HG02970 (cell line): Measurements from ENCODE around the gene C1QB.
"Not testable (repeated sequence)": the region's sequence is repeated elsewhere in the genome, so short reads cannot be mapped to it uniquely, and the experiment has no call there.

ENCODE experiments used
- ATAC-seq: cut with Tn5 transposase; IDR thresholded peaks from one replicate; pipeline ENCODE4 v1.9.1; 2021; ENCODE audit warnings: mild to moderate bottlenecking, moderate library complexity, moderate number of reproducible peaks; ENCODE audit not compliant: unreplicated experiment, low FRiP score

C1QB gene

DNA sequence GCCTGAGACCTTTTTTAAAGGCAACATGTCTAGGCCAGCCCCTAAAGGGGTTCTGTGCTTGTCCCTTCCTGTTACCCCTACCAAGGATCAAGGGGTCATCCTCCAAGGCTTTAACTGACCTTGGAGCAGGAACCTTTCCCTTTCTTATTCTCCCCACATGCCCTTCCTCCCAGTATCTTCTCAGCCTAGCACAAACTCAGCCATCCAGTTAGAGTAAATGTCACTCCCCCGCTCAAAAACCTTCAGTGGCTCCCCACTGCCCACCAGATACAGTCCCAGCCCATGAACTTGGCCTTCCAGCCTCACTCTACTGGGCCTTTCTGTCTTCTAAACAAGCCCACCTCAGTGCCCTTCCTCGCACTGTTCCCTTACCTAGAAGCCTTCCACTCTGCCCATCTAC lies 8.8 kb downstream of the C1QB start:
- no peak for ATAC-seq

DNA sequence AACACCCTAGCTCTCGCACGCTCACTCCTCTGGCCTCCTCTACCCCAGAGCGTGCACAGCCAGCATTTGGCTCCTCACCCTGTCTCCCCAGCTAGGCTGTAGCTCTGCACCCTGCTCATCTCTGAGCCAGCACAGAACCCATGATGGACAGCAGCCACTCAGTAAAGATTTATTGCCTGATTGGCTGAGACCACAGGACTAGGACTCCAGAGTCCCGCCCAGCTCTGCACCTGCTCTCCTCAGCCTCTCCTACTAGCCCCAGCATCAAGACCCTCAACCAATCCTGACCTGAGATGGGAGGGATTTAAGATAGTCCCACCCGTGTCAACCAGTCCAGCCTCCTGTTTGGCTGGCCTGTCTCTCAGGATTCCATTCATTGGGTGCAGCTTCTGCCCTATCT lies 9.3 kb downstream of the C1QB start:
- ATAC-seq = no peak

DNA sequence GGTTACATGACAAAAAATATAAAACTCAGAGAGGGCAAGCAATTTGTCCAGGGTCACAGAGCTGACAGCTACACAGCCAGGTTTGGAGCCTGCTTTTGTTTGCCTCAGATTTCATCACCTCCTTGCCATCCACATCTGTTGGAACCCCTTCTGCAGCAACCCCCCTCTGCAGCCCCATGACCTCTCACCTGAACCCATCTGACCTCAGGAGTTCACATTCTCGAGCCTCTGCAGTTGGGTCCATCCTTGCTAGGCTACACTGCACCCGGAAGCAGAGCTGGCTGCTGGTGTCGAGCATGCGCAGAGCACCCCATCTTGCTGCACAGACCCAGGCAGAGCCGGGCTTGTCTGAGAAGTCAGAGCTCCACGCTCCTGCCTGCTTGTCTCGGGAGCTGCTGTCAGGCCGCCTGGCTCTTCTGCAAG lies 10.0 kb downstream of the C1QB start:
- ATAC-seq = no peak

DNA sequence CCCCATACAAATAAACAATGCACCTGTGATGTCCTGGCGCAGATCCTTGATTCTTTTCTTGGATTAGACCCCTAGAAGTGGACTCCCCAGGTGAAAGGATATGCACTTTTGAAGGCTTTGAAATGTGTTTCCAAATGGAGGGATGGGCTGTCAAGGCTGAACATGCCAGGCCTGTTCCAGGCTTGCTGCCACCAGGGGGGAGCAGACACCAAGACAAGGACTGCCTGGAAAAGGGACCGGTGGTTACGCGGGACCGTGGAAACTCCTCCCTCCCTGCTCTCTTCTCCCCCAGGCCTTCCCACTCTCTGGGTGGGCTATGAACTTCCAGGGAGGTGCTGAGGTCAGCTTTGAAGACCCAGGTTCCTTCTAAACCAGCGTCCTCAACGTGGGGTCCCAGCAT lies 12.7 kb downstream of the C1QB start:
- ATAC-seq = no peak

DNA sequence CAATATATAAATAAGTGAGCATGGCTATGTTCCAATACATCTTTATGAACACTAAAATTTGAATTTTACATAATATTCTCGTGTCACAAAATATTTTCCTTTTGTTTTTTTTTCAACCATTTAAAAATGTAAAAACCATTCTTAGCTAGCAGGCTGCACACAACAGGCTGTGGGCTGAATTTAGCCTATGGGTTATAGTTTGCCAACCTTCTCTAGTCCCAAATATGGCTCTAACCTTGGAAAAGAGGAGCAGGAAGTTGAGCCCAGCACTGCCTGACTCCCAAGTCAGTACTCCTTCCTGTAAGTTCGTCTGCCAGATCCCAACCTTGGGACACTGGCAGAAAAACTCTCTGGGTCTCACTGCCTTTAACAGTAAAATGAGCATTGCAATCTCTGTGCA lies 13.4 kb downstream of the C1QB start:
- ATAC-seq = no peak

DNA sequence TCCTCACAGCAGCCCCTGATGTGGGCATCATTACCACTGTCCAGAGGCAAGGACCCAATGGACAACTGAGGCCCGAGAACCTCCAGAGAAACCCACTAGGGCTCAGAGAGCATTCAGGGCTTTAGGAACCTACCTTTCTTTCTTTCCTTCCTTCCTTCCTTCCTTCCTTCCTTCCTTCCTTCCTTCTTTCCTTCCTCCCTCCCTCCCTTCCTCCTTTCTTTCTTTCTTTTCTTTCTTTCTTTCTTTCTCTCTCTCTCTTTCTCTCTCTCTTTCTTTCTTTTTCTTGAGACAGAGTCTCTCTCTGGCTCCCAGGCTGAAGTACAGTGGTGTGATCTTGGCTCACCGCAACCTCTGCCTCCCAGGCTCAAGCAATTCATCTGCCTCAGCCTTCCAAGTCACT lies 15.8 kb downstream of the C1QB start:
- ATAC-seq = not testable (repeated sequence)

DNA sequence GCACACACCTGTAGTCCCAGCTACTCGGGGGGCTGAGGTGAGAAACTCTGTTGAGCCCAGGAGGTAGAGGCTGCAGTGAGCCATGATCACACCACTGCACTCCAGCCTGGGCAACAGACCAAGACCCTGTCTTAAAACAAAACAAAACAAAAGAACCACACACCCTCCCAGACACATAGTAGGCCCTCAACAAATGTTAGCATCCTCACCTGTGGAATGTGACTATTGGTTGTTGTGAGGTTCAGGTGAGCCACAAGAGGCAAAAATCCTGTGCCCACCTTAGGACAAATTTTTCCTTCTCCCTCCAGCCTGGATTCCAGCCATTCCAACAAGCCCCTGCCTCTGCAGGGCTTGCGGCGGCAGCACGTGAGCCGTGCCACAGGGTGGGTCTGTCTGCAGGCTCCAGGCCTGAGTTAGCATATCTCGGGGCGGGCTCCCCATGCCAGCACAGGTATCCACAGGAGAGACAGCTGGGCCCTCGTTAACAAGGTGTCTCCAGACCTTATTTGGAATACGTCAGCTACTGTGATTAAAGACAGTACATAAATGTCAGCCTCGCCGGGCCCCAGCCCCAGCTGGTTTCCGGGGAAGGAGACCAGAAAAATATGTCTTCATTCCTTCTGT lies 17.4 kb downstream of the C1QB start:
- ATAC-seq = no peak

DNA sequence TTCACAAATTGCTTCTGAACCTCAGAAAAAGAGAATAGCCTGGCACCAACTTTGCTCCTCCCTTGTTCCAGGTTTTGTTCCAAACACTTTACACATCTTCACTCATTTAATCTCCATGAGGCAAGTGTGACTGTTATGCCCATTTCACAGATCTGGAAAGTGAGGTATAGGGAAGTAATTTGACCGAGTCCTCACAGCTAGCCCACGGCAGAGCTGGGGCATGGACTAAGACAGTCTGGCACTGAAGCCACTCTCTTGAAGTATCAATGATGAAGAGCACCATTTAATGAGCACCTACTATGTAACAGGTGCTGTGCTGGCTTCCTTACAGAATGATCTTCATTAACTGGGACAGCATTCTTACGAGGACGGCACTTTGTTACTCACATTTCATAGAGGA lies 19.0 kb downstream of the C1QB start:
- no peak for ATAC-seq

DNA sequence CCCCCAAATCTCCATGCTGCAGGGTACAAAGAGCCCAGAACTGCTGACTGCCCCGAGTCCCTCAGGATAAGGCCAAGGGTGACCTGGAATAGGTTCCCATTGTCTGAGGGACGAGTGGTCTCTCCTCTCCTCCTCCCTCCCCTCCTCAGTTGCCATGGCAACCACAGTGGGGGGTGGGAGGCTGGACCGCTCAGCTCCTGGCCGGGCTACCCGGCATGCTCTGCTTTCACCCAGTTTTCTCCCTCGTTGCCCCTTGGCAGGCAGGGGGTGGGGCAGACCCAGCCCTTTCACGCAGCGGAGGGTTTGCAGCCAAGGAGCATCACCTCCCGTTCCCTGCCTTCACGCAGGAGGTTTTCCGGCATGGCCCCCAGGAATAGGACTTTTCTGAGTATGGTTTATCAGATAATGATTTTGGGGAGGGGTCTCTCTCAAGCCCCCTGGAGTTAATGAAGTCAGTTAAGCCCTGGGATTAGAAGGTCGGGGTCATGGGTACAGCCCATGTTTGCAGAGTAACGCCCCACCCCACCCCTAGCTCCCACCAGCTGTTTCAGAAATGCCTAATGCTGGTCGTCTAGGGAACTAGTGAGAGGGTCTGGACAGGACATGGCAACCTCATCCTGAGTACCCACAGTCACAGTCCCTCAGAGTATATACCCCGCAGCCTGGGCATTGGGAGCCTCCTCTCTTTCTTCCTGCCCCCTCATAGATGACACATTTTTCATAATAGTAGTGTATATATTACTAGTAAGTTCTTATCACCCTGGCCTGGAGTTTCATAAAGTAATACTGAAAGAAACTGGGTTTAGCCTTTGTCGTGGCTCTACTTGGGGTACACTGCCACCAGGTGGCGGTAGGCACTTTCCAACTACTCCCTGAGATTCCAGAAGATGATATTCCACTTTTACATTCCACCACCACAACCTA lies 20.7 kb downstream of the C1QB start:
- ATAC-seq = no peak

DNA sequence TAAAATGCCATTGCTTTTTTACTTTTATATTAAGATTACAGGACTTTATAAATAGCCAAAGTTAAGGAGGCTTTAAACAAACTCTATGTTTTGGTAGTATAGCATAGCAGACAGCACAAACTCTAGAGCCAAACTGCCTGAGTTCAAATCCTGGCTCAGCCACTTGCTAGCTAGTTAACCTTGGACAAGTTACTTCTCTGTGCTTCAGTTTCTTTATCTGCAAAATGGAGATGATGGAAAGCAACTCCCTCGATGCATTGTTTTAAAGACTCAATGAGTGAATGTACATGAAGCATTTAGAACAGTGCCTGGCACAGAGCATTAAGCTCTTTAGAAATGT lies 21.3 kb downstream of the C1QB start:
- ATAC-seq = no peak

DNA sequence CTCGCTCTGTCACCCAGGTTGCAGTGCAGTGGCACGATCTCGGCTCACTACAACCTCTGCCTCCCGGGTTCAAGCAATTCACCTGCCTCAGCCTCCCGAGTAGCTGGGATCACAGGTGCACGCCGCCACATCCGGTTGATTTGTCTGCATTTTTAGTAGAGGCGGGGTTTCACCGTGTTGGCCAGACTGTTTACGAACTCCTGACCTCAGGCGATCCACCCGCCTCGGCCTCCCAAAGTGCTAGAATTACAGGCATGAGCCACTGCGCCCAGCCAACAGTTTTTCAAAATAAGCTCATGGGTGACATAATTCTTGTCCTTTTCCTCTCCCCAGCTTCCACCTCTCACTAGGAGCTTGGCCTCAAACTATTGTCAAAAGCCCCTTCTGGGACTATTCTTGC lies 23.1 kb downstream of the C1QB start:
- not testable (repeated sequence) for ATAC-seq

DNA sequence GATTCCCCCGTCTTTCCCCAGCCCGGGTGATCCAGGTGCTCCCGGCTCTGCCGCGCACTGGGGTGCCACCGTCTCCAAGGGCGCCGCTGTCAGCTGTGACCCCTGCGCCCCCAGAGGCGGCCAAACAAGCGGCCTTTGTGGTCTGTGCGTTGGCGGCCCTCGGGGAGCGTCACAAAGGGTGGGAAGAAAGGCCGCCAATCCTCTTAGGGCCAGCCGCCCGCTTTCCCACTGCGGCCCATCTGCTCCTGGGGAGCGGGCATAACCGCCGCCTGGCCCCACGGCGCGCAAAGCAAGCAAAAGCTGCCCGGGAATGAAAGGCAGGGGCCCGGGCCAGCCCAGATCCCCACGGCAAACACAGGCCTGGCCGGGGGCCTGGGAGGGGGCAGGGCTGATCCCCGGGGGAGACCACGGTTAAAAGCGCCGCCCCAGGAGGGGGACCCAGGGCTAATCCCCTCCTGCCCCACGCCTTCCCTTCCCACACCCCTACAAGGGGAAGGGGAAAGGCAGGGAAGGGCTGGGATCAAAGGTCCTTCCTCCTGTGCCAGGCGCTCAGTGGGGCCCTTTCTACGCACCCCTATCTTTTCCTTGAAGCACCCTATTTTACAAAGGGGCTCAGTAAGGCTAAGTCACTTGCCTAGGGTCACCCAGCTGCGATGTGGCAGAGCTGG lies 24.0 kb downstream of the C1QB start:
- no peak for ATAC-seq

DNA sequence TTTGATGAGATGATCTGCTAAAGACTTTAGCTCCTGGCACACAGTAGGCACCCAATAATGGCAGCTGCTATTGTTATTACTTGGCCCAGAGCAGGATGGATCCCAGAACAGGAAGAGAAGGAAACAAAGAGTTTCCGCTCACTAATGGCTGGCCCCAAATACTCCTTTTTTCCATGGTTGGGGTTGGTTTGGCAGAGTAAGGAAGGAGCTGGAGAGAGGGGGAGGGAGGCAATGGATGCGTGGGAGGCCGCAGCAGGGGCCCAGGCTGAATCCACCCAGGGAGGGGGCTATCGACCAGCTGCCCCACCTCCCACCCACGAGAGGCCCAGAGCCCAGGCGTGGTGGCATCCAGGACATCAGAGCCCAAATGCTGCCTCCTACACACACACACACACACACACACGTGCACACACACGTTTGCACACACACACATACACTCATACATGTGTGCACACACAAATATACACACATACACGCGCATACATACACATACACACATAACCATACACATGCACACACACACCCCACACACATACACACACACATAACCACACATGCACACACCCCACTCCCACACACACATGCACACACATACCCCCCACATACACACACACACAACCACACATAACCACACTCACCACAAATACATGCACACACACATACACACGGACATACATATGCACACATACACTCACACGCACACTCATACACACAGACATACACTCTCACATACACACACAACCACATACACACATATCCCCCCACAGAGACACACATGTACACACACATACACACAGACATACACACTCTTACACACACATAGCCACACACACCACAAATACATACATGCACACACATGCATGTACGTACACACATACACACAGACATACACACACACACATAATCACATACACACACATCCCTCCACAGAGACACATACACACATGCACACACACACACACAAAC lies 25.2 kb downstream of the C1QB start:
- no peak for ATAC-seq

DNA sequence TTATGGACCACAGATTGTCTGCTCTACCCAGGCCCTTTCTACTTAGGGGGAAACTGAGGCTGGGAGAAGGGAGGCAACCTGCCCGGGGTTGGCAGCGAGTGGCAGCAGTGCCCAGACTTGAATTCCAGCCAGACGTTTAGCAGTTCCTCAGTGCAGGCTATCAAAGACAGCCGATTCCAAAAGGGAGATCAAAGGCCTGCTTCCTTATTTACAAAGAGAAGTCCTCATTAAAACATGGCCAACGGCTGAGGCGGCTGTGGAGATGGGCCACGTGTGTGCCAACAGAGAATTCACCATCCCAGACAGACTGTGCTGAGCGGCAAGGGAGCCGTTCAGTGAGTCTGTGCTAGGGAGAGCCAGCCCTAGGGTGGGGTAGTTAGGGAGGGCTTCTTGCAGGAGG lies 27.7 kb downstream of the C1QB start:
- no peak for ATAC-seq

DNA sequence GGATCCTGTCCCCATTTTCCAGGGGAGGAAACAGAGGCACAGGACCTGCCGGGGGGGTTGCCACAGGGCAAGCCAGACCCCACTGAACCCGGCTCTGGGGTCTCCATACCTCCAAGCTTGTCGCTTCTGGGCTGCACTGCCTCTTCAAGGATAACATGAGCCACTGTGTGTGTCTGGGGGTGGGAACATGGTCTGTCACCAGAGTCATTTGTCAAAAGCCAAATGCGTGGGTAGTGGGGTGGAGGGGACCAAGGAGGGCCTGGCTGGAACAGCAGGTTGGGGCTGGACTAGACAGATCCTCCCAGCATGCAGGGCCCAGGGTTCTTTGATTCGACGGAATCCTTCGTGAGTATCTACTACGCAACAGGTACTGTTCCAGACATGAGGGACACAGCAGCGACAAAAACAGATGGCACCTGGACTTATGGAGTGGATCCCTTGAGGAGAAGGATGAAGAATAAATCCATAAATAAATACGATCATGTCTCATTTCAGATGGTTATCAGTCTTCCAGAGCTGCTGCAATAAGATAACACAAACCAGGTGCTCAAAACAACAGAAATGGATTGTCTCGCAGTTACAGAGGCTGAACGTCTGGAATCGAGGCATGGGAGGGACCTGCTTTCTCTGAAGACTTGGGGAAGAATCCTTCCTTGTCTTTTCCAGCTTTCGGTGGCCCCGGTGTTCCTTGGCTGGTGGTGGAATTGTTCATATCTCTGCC lies 28.7 kb downstream of the C1QB start:
- ATAC-seq = no peak

DNA sequence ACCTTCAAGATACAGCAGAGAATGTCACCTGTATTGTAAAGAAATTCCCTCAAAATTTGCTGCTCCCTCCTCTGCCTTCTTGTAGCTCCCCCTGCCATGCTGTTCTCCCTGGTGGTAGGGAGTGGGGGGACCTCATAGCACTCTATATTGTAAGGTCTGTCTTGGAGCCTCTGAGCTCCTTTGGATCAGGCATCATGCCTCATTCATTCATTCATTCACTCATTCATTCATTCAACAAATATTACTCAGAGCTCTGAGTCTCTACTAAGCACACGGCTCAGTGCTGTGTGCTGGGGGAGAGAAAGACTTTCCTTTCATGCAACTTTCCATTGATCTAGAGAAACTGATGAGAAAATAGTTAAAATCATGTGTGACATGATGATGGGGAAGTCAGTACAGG lies 30.5 kb downstream of the C1QB start:
- no peak for ATAC-seq

DNA sequence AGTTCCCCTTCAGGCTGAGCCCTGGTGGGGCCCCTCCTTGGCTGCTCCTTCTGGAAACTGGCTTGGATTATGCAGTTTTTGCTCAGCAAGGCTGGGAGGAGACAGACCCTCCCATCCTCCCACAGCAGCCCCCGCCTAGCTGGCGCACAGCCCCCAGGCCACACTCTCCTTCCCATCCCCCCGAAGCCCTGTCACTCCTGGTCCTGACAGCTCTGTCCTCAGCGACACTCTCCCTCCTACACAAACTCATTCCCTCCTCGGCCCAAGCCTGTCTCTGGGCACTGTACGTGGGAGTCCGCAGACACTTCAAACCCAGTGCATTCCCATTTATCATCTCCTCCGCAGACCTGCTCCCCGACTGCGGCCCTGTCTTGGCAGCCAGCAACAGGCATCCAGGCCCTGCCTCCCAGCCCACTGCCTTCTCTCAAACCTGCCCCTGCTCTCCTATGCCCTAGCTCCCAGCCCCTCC lies 32.6 kb downstream of the C1QB start:
- no peak for ATAC-seq

DNA sequence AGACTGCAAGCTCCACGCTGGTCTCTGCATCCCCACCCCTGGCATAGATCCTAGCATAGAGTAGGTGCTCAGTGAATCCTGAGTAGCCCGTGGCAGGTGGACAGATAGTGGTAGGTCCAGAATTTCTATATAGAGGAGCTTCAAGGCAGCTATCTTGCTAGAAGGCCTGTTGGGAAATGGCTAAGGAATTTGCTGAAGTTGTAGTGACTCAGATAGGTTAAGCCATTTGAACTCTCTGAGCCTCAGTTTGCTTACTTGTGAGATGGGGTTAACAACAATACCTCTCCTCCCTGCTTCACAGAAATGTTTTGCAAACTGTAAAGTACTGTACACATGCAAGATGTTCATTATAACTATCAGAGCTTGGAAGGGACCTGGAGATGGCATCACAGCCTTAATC lies 34.2 kb downstream of the C1QB start:
- ATAC-seq = no peak

DNA sequence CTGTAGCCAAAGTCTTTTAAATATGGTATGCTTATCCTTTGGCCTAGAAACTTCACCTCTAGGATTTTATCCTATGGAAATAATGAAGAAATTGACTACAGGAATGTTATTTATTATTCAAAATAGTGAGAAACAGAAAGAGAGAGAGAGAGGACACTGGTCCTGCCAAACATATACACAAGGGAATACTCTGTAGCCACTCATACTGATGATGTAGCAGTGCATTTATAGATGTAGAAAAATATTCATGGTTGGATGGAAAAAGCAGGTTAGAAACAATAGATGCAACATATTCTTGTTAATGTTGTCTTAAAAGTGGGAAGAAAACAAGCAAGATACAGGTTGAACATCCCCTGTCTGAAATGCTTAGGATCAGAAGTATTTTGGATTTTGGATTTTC lies 35.4 kb downstream of the C1QB start:
- ATAC-seq = no peak

DNA sequence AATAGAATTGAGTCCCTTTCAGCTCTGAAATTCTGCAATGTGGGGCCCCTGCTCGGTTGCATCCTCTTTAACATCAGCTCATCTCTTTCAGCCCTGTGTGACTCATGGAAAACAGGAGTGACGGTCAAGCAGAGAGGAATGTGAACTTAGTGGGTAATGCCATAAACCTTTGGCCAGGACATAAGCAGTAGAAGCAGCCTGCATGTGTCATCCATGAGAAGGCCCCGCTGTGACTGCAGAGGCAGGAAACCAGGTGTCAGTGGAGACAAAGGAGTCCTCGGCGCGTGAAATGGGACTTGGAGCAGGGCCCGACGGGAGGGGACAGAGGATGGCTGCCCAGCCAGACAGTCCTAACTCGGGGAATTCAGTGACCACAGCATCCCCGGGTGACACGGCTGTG lies 36.5 kb downstream of the C1QB start:
- ATAC-seq = no peak
